HepG2 (cell line): ENCODE data around the gene GBE1. TPM values are rescaled to one million over a fixed set of nuclear protein-coding genes. Genes with fewer than 3 reads are reported as not detected.

Experiments
- PITX1 ChIP-seq: sonication (generic); formaldehyde crosslinking; IDR thresholded peaks from 2 replicates; pipeline ENCODE4 v1.5.1; 2020; ENCODE audit warnings: mild to moderate bottlenecking, missing genetic modification reagents
- THYN1 ChIP-seq: sonication (generic); formaldehyde crosslinking; IDR thresholded peaks from 2 replicates; pipeline ENCODE4 v1.8.1; 2023; ENCODE audit warnings: low read depth, mild to moderate bottlenecking, moderate library complexity, missing genetic modification reagents, borderline replicate concordance
- ZNF17 ChIP-seq: sonication (generic); formaldehyde crosslinking; IDR thresholded peaks from 2 replicates; pipeline ENCODE4 v1.5.0; 2020; ENCODE audit warnings: mild to moderate bottlenecking, missing genetic modification reagents
- ZNF343 ChIP-seq: sonication (generic); formaldehyde crosslinking; IDR thresholded peaks from 2 replicates; pipeline ENCODE4 v1.4.0; 2020; ENCODE audit warnings: mild to moderate bottlenecking, missing genetic modification reagents
- polyA plus RNA-seq, 8 experiments: library from polyadenylated mRNA; depleted of rRNA in 3 of 8; stranded (reverse) in 7 of 8; unstranded in 1 of 8; fragments of >200 nt; fragmentation: Illumina TruSeq in 4 of 8; extraction: Trizol in 4 of 8; gene quantifications; 2 replicates each; pipeline versions ENCODE4 v1.2.1 to v1.2.3, GENCODE V29; 2011 to 2016; ENCODE audit warnings: low read depth in 4 of 8, missing spikeins in 1 of 8, mixed read lengths in 1 of 8; ENCODE audit not compliant: insufficient read depth in 1 of 8
- total RNA-seq, 5 experiments: library from RNA; depleted of rRNA; stranded (reverse); fragments of >200 nt; fragmentation: Illumina TruSeq; extraction: Trizol; gene quantifications; 2 replicates each; pipeline ENCODE4 v1.2.3, GENCODE V29; 2016; ENCODE audit warnings: low read depth in 1 of 5
- TF ChIP-seq, protein P1 (sequence below): sonication (generic); formaldehyde crosslinking; IDR thresholded peaks from 2 replicates; pipeline ENCODE4 v1.5.1; 2020; ENCODE audit warnings: mild to moderate bottlenecking, moderate library complexity, missing genetic modification reagents
- TF ChIP-seq, protein P2 (sequence below): sonication (generic); formaldehyde crosslinking; IDR thresholded peaks from 2 replicates; pipeline ENCODE4 v1.5.0; 2020; ENCODE audit warnings: mild to moderate bottlenecking, missing genetic modification reagents, borderline replicate concordance
- TF ChIP-seq, protein P3 (sequence below), 2 experiments: sonication (generic) in 1 of 2; formaldehyde crosslinking in 1 of 2; IDR thresholded peaks; 2 replicates each; pipeline versions ENCODE4 v1.4.0 to v1.6.1; 2018 to 2020; ENCODE audit warnings: missing genetic modification reagents in 2 of 2, borderline replicate concordance in 1 of 2, low read depth in 1 of 2, mild to moderate bottlenecking in 1 of 2, missing biosample characterization in 1 of 2
- TF ChIP-seq, protein P4 (sequence below): IDR thresholded peaks from 2 replicates; pipeline ENCODE4 v1.6.1; 2016; ENCODE audit warnings: missing compliant biosample characterization, missing genetic modification reagents, borderline replicate concordance
- TF ChIP-seq, protein P5 (sequence below): sonication (generic); formaldehyde crosslinking; IDR thresholded peaks from 2 replicates; pipeline ENCODE4 v1.5.0; 2020; ENCODE audit warnings: mild to moderate bottlenecking, missing genetic modification reagents, moderate library complexity

Gene GBE1
- total and polyA plus RNA-seq, 2 of the 13 experiments (the other 11 are each of a cell fraction or from before 2014, with no cell fraction given) = 22.9 to 36.1 TPM

DNA sequence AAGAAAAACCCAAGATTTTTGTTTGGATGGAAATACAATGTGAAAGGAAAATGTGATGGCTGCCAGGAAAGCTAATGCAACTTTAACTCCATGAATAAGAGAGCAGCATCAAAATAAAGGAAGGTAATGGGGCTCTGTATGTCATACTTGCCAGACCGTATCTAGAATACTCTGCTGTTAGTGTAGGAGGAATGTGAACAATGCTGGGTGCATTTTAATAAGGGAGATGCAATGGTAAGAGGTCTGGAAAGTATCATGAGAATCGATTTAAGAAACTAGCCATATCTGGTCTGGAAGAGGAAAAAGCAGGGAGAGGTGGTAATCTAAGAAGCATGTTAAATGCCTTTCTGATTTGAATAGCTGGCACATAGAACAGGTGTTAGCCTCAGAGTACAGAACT is 239.6 kb downstream of the GBE1 start (continued):
- no peak for TF ChIP-seq ZNF343 (CRISPR knock-in tag)
- no peak for TF ChIP-seq THYN1
- TF ChIP-seq, protein P1, sequence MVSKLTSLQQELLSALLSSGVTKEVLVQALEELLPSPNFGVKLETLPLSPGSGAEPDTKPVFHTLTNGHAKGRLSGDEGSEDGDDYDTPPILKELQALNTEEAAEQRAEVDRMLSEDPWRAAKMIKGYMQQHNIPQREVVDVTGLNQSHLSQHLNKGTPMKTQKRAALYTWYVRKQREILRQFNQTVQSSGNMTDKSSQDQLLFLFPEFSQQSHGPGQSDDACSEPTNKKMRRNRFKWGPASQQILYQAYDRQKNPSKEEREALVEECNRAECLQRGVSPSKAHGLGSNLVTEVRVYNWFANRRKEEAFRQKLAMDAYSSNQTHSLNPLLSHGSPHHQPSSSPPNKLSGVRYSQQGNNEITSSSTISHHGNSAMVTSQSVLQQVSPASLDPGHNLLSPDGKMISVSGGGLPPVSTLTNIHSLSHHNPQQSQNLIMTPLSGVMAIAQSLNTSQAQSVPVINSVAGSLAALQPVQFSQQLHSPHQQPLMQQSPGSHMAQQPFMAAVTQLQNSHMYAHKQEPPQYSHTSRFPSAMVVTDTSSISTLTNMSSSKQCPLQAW (CRISPR knock-in tag) = no peak
- TF ChIP-seq, protein P2, sequence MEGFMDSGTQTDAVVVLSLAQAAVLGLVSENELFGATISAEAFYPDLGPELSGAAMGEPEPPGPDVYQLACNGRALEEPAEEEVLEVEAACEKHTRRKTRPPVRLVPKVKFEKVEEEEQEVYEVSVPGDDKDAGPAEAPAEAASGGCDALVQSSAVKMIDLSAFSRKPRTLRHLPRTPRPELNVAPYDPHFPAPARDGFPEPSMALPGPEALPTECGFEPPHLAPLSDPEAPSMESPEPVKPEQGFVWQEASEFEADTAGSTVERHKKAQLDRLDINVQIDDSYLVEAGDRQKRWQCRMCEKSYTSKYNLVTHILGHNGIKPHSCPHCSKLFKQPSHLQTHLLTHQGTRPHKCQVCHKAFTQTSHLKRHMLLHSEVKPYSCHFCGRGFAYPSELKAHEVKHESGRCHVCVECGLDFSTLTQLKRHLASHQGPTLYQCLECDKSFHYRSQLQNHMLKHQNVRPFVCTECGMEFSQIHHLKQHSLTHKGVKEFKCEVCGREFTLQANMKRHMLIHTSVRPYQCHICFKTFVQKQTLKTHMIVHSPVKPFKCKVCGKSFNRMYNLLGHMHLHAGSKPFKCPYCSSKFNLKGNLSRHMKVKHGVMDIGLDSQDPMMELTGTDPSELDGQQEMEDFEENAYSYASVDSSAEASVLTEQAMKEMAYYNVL = no peak
- no peak for TF ChIP-seq ZNF17
- TF ChIP-seq, protein P3, sequence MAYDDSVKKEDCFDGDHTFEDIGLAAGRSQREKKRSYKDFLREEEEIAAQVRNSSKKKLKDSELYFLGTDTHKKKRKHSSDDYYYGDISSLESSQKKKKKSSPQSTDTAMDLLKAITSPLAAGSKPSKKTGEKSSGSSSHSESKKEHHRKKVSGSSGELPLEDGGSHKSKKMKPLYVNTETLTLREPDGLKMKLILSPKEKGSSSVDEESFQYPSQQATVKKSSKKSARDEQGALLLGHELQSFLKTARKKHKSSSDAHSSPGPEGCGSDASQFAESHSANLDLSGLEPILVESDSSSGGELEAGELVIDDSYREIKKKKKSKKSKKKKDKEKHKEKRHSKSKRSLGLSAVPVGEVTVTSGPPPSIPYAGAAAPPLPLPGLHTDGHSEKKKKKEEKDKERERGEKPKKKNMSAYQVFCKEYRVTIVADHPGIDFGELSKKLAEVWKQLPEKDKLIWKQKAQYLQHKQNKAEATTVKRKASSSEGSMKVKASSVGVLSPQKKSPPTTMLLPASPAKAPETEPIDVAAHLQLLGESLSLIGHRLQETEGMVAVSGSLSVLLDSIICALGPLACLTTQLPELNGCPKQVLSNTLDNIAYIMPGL (CRISPR knock-in tag; IDR thresholded peaks at IDR 0.05; ENCODE audit: borderline replicate concordance in 1 of 2, low read depth in 1 of 2) = no peak
- TF ChIP-seq, protein P4, sequence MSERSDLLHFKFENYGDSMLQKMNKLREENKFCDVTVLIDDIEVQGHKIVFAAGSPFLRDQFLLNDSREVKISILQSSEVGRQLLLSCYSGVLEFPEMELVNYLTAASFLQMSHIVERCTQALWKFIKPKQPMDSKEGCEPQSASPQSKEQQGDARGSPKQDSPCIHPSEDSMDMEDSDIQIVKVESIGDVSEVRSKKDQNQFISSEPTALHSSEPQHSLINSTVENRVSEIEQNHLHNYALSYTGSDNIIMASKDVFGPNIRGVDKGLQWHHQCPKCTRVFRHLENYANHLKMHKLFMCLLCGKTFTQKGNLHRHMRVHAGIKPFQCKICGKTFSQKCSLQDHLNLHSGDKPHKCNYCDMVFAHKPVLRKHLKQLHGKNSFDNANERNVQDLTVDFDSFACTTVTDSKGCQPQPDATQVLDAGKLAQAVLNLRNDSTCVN (CRISPR knock-in tag) = no peak
- TF ChIP-seq PITX1 = no peak
- TF ChIP-seq, protein P5, sequence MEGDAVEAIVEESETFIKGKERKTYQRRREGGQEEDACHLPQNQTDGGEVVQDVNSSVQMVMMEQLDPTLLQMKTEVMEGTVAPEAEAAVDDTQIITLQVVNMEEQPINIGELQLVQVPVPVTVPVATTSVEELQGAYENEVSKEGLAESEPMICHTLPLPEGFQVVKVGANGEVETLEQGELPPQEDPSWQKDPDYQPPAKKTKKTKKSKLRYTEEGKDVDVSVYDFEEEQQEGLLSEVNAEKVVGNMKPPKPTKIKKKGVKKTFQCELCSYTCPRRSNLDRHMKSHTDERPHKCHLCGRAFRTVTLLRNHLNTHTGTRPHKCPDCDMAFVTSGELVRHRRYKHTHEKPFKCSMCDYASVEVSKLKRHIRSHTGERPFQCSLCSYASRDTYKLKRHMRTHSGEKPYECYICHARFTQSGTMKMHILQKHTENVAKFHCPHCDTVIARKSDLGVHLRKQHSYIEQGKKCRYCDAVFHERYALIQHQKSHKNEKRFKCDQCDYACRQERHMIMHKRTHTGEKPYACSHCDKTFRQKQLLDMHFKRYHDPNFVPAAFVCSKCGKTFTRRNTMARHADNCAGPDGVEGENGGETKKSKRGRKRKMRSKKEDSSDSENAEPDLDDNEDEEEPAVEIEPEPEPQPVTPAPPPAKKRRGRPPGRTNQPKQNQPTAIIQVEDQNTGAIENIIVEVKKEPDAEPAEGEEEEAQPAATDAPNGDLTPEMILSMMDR (CRISPR knock-in tag) = no peak
